Sigmoid colon (tissue), 7 donors: ENCODE measurements around the gene PDE9A. TPM values are rescaled to one million over a fixed set of nuclear protein-coding genes. Genes with fewer than 3 reads are reported as not detected.
A peak's percentile ranks its signal among the peaks of the same experiment; 100 is the strongest.

Experiments
- DNase-seq: peaks from one replicate; pipeline ENCODE4 v3.0.0-alpha.2; 2019
- H3K27ac ChIP-seq, 4 donors: fragments of 200-600 bp; sonication (generic); one replicate each; pipeline ENCODE4 v1.5.1; 2016 to 2019; ENCODE audit warnings: mild to moderate bottlenecking in 1 of 4
- H3K27me3 ChIP-seq, 3 donors: fragments of 200-600 bp; sonication (generic); one replicate each; pipeline ENCODE4 v1.5.1; 2019; ENCODE audit warnings: mild to moderate bottlenecking in 1 of 3
- H3K36me3 ChIP-seq, 4 donors: fragments of 200-600 bp; sonication (generic); one replicate each; pipeline ENCODE4 v1.5.1; 2016 to 2019
- H3K4me1 ChIP-seq, 4 donors: fragments of 200-600 bp; sonication (generic); one replicate each; pipeline ENCODE4 v1.5.1; 2017 to 2019
- H3K4me3 ChIP-seq, 4 donors: fragments of 200-600 bp; sonication (generic); one replicate each; pipeline ENCODE4 v1.5.1; 2017 to 2019; ENCODE audit warnings: mild to moderate bottlenecking in 2 of 4, moderate library complexity in 1 of 4
- H3K9me3 ChIP-seq, 4 donors: fragments of 200-600 bp in 3 of 4; sonication (generic) in 3 of 4; one replicate each; pipeline versions ENCODE4 v1.5.1 to v1.6.1; 2013 to 2019
- CTCF ChIP-seq, 4 experiments: fragments of 450-650 bp in 3 of 4; fragments of 200-600 bp in 1 of 4; IDR thresholded peaks; one replicate each; pipeline ENCODE4 v1.5.1; 2016 to 2019; ENCODE audit warnings: antibody characterized with exemption in 4 of 4, mild to moderate bottlenecking in 3 of 4, moderate library complexity in 2 of 4
- EP300 ChIP-seq, 4 donors: sonication (generic); formaldehyde crosslinking; IDR thresholded peaks; one replicate each; pipeline ENCODE4 v1.6.1; 2017; ENCODE audit warnings: antibody characterized with exemption in 4 of 4
- POLR2A ChIP-seq, 2 donors: fragments of 450-650 bp; IDR thresholded peaks; one replicate each; pipeline ENCODE4 v1.6.1; 2016; ENCODE audit warnings: antibody characterized with exemption in 2 of 2, mild to moderate bottlenecking in 2 of 2, moderate library complexity in 2 of 2
- POLR2AphosphoS5 ChIP-seq, 4 donors: sonication (generic); formaldehyde crosslinking; IDR thresholded peaks; one replicate each; pipeline ENCODE4 v1.6.1; 2017; ENCODE audit warnings: antibody characterized with exemption in 4 of 4
- WGBS, 2 donors: extraction: QIAGEN DNeasy Blood & Tissue Kit; methylation state at CpG; one replicate each; pipeline ENCODE4 v1.1.7; 2013; 5-methylcytosine and 5-hydroxymethylcytosine counted together
- intact Hi-C: fragments of 100-400 bp; cut with DNase I; formaldehyde crosslinking; loops from one replicate; pipeline ENCODE4 v1.15.1; 2023
- polyA plus RNA-seq, 3 donors: library from polyadenylated mRNA; stranded (reverse); fragments of 200-250 nt; gene quantifications; one replicate each; pipeline ENCODE4 v1.2.3, GENCODE V29; 2013
- total RNA-seq, 4 donors: library from RNA; depleted of rRNA; stranded (reverse); fragments of >200 nt; gene quantifications; one replicate each; pipeline ENCODE4 v1.1.0, GENCODE V29; 2016
- donor health status: healthy with polysubstance abuse.
- donor health status: Bipolar disorder and iron deficiency.
- donor health status: healthy.

Gene PDE9A
- total and polyA plus RNA-seq, 7 donors, result 71.6 to 433 (median 102) TPM

- TF ChIP-seq POLR2A (IDR thresholded peaks at IDR 0.05) (no peak), POLR2AphosphoS5 (IDR thresholded peaks at IDR 0.05) (no peak), EP300 (IDR thresholded peaks at IDR 0.05) (no peak), CTCF (IDR thresholded peaks at IDR 0.05) (no peak)
- 81 to 82% methylated on average over 21 of the region's 21 CpGs for WGBS, 2 donors
- DNase-seq, result no peak
- H3K36me3 ChIP-seq, result no peaks in the 10 kb centered on the region
- no peak overlapping the region for H3K4me3 ChIP-seq
- no peaks in the 10 kb centered on the region for H3K9me3 ChIP-seq
- intact Hi-C loops, result loop anchor here (5.0 kb wide), 1 partner anchor 178 kb away; no protein-coding TSS in a partner anchor
- peaks cover 0 to 19% (median 17%) of the 10 kb centered on the region in 4 donors for H3K4me1 ChIP-seq
- no peaks in the 10 kb centered on the region for H3K27me3 ChIP-seq
- H3K27ac ChIP-seq, result peak overlapping the region in 1 of 4 donors; percentile 1
Observed at GRCh38 chr21:42644223-42645208, 8.9 kb upstream of the PDE9A start.

- Histone ChIP-seq H3K36me3 (no peaks in the 10 kb centered on the region), H3K27me3 (no peaks in the 10 kb centered on the region), H3K4me3 (no peak overlapping the region), H3K4me1 (peaks cover 0 to 16% (median 14%) of the 10 kb centered on the region in 4 donors), H3K9me3 (no peaks in the 10 kb centered on the region), H3K27ac (no peak overlapping the region)
- WGBS, 2 donors, result 90 to 91% methylated on average over 28 of the region's 28 CpGs
- TF ChIP-seq POLR2AphosphoS5 (IDR thresholded peaks at IDR 0.05) (no peak), EP300 (IDR thresholded peaks at IDR 0.05) (no peak), CTCF (IDR thresholded peaks at IDR 0.05) (no peak), POLR2A (IDR thresholded peaks at IDR 0.05) (no peak)
- no peak for DNase-seq
- intact Hi-C loops, result loop anchor here (5.0 kb wide), 1 partner anchor 177 kb away; no protein-coding TSS in a partner anchor
Observed at GRCh38 chr21:42645211-42646075, 8.0 kb upstream of the PDE9A start.

- WGBS, 2 donors, result 91 to 93% methylated on average over 14 of the region's 14 CpGs
- no peaks in the 10 kb centered on the region for H3K9me3 ChIP-seq
- TF ChIP-seq POLR2AphosphoS5 (IDR thresholded peaks at IDR 0.05) (no peak), CTCF (IDR thresholded peaks at IDR 0.05) (no peak), POLR2A (IDR thresholded peaks at IDR 0.05) (no peak), EP300 (IDR thresholded peaks at IDR 0.05) (no peak)
- H3K4me1 ChIP-seq, result peaks cover 0 to 8% (median 6%) of the 10 kb centered on the region in 4 donors
- H3K27me3 ChIP-seq, result no peaks in the 10 kb centered on the region
- no peak for DNase-seq
- no peak overlapping the region for H3K27ac ChIP-seq
- no peaks in the 10 kb centered on the region for H3K36me3 ChIP-seq
- no peak overlapping the region for H3K4me3 ChIP-seq
- intact Hi-C loops, result loop anchor here (5.0 kb wide), 1 partner anchor 176 kb away; no protein-coding TSS in a partner anchor
Observed at GRCh38 chr21:42646076-42646825, 7.2 kb upstream of the PDE9A start.

- intact Hi-C loops, result loop anchor here (5.0 kb wide), 1 partner anchor 175 kb away; no protein-coding TSS in a partner anchor
- peaks cover 0 to 3% (median 1%) of the 10 kb centered on the region in 4 donors for H3K4me1 ChIP-seq
- whole genome bisulfite sequencing, 2 donors, result 93 to 95% methylated on average over 14 of the region's 14 CpGs
- TF ChIP-seq EP300 (IDR thresholded peaks at IDR 0.05), result no peak
- no peak for TF ChIP-seq POLR2A (IDR thresholded peaks at IDR 0.05)
- TF ChIP-seq POLR2AphosphoS5 (IDR thresholded peaks at IDR 0.05), result no peak
- no peak for TF ChIP-seq CTCF (IDR thresholded peaks at IDR 0.05)
- H3K36me3 ChIP-seq, result no peaks in the 10 kb centered on the region
- no peak overlapping the region for H3K27ac ChIP-seq
- no peak overlapping the region for H3K4me3 ChIP-seq
- no peak for DNase-seq
- H3K9me3 ChIP-seq, result no peaks in the 10 kb centered on the region
- H3K27me3 ChIP-seq, result no peaks in the 10 kb centered on the region
Observed at GRCh38 chr21:42646836-42647235, 6.6 kb upstream of the PDE9A start.
